Gastrocnemius medialis (tissue), 4 donors: ENCODE data around the gene GPX3. TPM values are rescaled to one million over a fixed set of nuclear protein-coding genes. Genes with fewer than 3 reads are reported as not detected.
A peak's percentile ranks its signal among the peaks of the same experiment; 100 is the strongest.

Experiments
- ATAC-seq, 2 donors: fragments of 150-250 bp; one replicate each; pipeline ENCODE4 v1.9.1; 2016
- DNase-seq, 2 donors: peaks; one replicate each; pipeline ENCODE4 v3.0.0-alpha.2; 2019
- H3K27ac ChIP-seq, 4 donors: fragments of 200-600 bp; sonication (generic); 1 replicate in 1 of 4; 2 replicates in 3 of 4; pipeline ENCODE4 v1.5.1; 2016 to 2018; ENCODE audit warnings: mild to moderate bottlenecking in 2 of 4, moderate library complexity in 1 of 4
- H3K27me3 ChIP-seq, 3 donors: fragments of 200-600 bp; sonication (generic) in 2 of 3; 1 replicate in 1 of 3; 2 replicates in 2 of 3; pipeline versions ENCODE4 v1.5.1 to v1.6.0; 2016 to 2019; ENCODE audit warnings: mild to moderate bottlenecking in 1 of 3, moderate library complexity in 1 of 3
- H3K36me3 ChIP-seq, 2 donors: fragments of 200-600 bp; sonication (generic) in 1 of 2; one replicate each; pipeline ENCODE4 v1.5.1; 2017 to 2018
- H3K4me1 ChIP-seq, 2 donors: fragments of 200-600 bp; sonication (generic) in 1 of 2; one replicate each; pipeline ENCODE4 v1.5.1; 2016 to 2017; ENCODE audit warnings: mild to moderate bottlenecking in 2 of 2
- H3K4me3 ChIP-seq, 4 donors: fragments of 200-600 bp; sonication (generic) in 3 of 4; 1 replicate in 1 of 4; 2 replicates in 3 of 4; pipeline ENCODE4 v1.5.1; 2016 to 2019; ENCODE audit warnings: mild to moderate bottlenecking in 2 of 4
- H3K9me3 ChIP-seq, 3 donors: fragments of 200-600 bp; sonication (generic) in 2 of 3; 1 replicate in 1 of 3; 2 replicates in 2 of 3; pipeline ENCODE4 v1.5.1; 2016 to 2019
- CTCF ChIP-seq, 5 experiments: fragments of 450-650 bp in 3 of 5; fragments of 200-600 bp in 2 of 5; sonication (generic) in 2 of 5; IDR thresholded peaks in 4 of 5; conservative IDR thresholded peaks in 1 of 5; 1 replicate in 4 of 5; 2 replicates in 1 of 5; pipeline ENCODE4 v1.5.1; 2016 to 2019; ENCODE audit warnings: antibody characterized with exemption in 5 of 5, mild to moderate bottlenecking in 3 of 5, moderate library complexity in 3 of 5
- POLR2A ChIP-seq, 2 donors: fragments of 450-650 bp; IDR thresholded peaks; one replicate each; pipeline ENCODE4 v1.6.1; 2017; ENCODE audit warnings: antibody characterized with exemption in 2 of 2, mild to moderate bottlenecking in 2 of 2, moderate library complexity in 2 of 2
- in situ Hi-C, 4 donors: fragments of 200-750 bp; cut with MboI; loops; one replicate each; pipeline versions ENCODE4 v1.15.0 to v1.8.0; 2017; ENCODE audit warnings: low sequenced_read_pairs in 4 of 4
- intact Hi-C: fragments of 100-400 bp; cut with DNase I; formaldehyde crosslinking; loops from one replicate; pipeline ENCODE4 v1.15.1; 2023; ENCODE audit warnings: low total_unique reads
- total RNA-seq, 4 donors: library from RNA; depleted of rRNA; stranded (reverse); fragments of >200 nt; gene quantifications; one replicate each; pipeline versions ENCODE4 v1.1.0 to v1.2.3, GENCODE V29; 2016

GPX3 gene
- total RNA-seq, 4 donors from 2014 or later = 504 to 1,227 (median 655) TPM

DNA sequence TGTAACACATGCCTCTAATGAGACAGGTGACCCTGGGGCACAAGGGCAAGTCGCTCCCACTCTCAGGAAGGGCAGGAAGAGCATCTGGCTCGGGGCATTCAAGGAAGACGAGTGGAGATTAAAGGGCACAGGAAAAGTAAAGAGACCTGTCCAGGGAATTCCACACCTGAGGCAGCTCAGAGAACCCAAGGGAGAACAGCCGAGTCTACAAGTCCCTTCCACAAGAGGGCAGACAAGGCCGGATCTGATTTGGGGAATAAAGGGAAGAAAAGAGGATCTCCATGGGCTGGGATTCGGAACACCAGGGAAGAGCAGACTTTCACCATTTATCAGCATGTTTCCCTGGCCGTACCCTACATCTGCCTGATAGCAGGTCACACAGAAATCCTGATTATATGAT, 28.1 kb downstream of the GPX3 start:
- in situ Hi-C loops (loop anchor here in 2 of 4 donors (5.0 kb wide), 2 partner anchors 41 to 46 kb away; no protein-coding TSS in a partner anchor), intact Hi-C loops (loop anchor here (1.0 to 10.0 kb wide), 4 partner anchors 46 to 726 kb away; partner anchors contain the start of genes G3BP1 and GM2A)
- Histone ChIP-seq H3K27me3 (no peaks in the 10 kb centered on the region), H3K4me1 (peaks cover 8 to 10% of the 10 kb centered on the region in 2 donors), H3K9me3 (no peaks in the 10 kb centered on the region), H3K36me3 (peaks cover 0 to 70% of the 10 kb centered on the region in 2 donors), H3K4me3 (no peak overlapping the region), H3K27ac (peak overlapping the region in 3 of 4 donors; percentile 10 to 57 (median 48))
- no peak for ATAC-seq
- TF ChIP-seq CTCF (IDR thresholded peaks at IDR 0.05 in 4 of 5, conservative IDR thresholded peaks at IDR 0.05 in 1 of 5) (peak in 1 of 5 experiments; percentile 14), POLR2A (IDR thresholded peaks at IDR 0.05) (no peak)
- DNase-seq = no peak

GRCh38 chr5:151051066-151051930, 30.9 kb downstream of the GPX3 start:
- in situ Hi-C loops (loop anchor here (5.0 kb wide), 2 partner anchors 61 to 66 kb away; no protein-coding TSS in a partner anchor), intact Hi-C loops (loop anchor here (1.0 to 2.0 kb wide), 2 partner anchors 64 to 114 kb away; no protein-coding TSS in a partner anchor)
- peak; percentile 69 to 83 for DNase-seq
- ATAC-seq = peak; percentile 83
- Histone ChIP-seq H3K9me3 (no peaks in the 10 kb centered on the region), H3K36me3 (peaks cover 0 to 72% of the 10 kb centered on the region in 2 donors), H3K4me1 (peaks cover 8 to 10% of the 10 kb centered on the region in 2 donors), H3K27me3 (no peaks in the 10 kb centered on the region), H3K4me3 (no peak overlapping the region), H3K27ac (peak overlapping the region; percentile 56 to 73 (median 67))
- TF ChIP-seq POLR2A (IDR thresholded peaks at IDR 0.05) (no peak), CTCF (IDR thresholded peaks at IDR 0.05 in 4 of 5, conservative IDR thresholded peaks at IDR 0.05 in 1 of 5) (peak; percentile 88 to 96 (median 95))

- no peaks in the 10 kb centered on the region for H3K27me3 ChIP-seq
- no peak overlapping the region for H3K4me3 ChIP-seq
- peak overlapping the region; percentile 56 to 73 (median 67) for H3K27ac ChIP-seq
- in situ Hi-C loops = loop anchor here (5.0 kb wide), 2 partner anchors 60 to 65 kb away; no protein-coding TSS in a partner anchor
- intact Hi-C loops = loop anchor here (1.0 to 2.0 kb wide), 2 partner anchors 63 to 113 kb away; no protein-coding TSS in a partner anchor
- no peaks in the 10 kb centered on the region for H3K9me3 ChIP-seq
- peaks cover 8 to 10% of the 10 kb centered on the region in 2 donors for H3K4me1 ChIP-seq
- peaks cover 0 to 72% of the 10 kb centered on the region in 2 donors for H3K36me3 ChIP-seq
- DNase-seq = peak in 1 of 2 donors; percentile 26
- TF ChIP-seq POLR2A (IDR thresholded peaks at IDR 0.05) (no peak), CTCF (IDR thresholded peaks at IDR 0.05 in 4 of 5, conservative IDR thresholded peaks at IDR 0.05 in 1 of 5) (peak in 1 of 5 experiments; percentile 4)
- peak; percentile 4 to 6 for ATAC-seq
Measured at GRCh38 chr5:151051931-151052608, 31.7 kb downstream of the GPX3 start.

DNA sequence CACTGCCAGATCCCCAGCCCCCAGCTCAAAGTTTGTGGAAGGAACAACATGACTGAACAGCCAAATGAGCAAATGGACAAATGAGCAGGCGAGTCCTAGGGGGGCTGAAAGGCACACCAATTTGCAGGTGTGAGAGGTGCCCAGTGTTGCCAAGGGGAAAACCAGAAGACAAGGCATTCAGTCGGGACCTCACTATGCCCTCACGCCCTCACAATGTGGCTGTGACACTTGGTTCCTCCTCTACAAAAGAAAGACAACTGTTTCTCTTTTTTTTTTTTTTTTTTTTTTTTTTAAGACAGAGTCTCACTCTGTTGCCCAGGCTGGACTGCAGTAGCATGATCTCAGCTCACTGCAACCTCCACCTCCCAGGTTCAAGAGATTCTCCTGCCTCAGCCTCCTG, 32.4 kb downstream of the GPX3 start:
- Histone ChIP-seq H3K4me1 (peaks cover 8 to 10% of the 10 kb centered on the region in 2 donors), H3K27me3 (no peaks in the 10 kb centered on the region), H3K36me3 (peaks cover 0 to 77% of the 10 kb centered on the region in 2 donors), H3K9me3 (no peaks in the 10 kb centered on the region), H3K4me3 (no peak overlapping the region), H3K27ac (peak overlapping the region; percentile 56 to 73 (median 67))
- in situ Hi-C loops (loop anchor here (5.0 kb wide), 2 partner anchors 59 to 64 kb away; no protein-coding TSS in a partner anchor), intact Hi-C loops (no loop called here)
- no peak for TF ChIP-seq POLR2A (IDR thresholded peaks at IDR 0.05)
- no peak for TF ChIP-seq CTCF (IDR thresholded peaks at IDR 0.05 in 4 of 5, conservative IDR thresholded peaks at IDR 0.05 in 1 of 5)
- no peak for DNase-seq
- no peak for ATAC-seq
